SH-SY5Y (cell line): ENCODE measurements around the gene SIGLEC6.

Source experiments
- GATA2 ChIP-seq: IDR thresholded peaks from 2 replicates; pipeline ENCODE4 v1.6.1; 2011; ENCODE audit warnings: mild to moderate bottlenecking, low read depth, low read length
- GATA3 ChIP-seq: IDR thresholded peaks from 2 replicates; pipeline ENCODE4 v1.6.1; 2011; ENCODE audit warnings: low read depth, mild to moderate bottlenecking, low read length, moderate library complexity

- TF ChIP-seq GATA3 (no peak), GATA2 (no peak)
These were observed 59.9 kb downstream of the SIGLEC6 start for GRCh38 chr19:51471527-51471926.
